Neural cell (in vitro differentiated cells): ENCODE results near the gene CASP12.

Source experiments
- CTCF ChIP-seq: fragments of 450-650 bp; IDR thresholded peaks from 2 replicates; pipeline ENCODE4 v1.5.1; 2014; ENCODE audit warnings: antibody characterized with exemption, mild to moderate bottlenecking, moderate library complexity; ENCODE audit not compliant: poor library complexity, severe bottlenecking
- EP300 ChIP-seq: fragments of 450-650 bp; conservative IDR thresholded peaks from 2 replicates; pipeline ENCODE4 v1.6.1; 2014; ENCODE audit warnings: antibody characterized with exemption, mild to moderate bottlenecking, moderate library complexity; ENCODE audit not compliant: poor library complexity, severe bottlenecking
- EZH2 ChIP-seq: fragments of 200-600, 300-800 bp; shearing (Covaris generic), sonication (generic); IDR thresholded peaks from 2 replicates; pipeline ENCODE4 v1.6.1; 2014; ENCODE audit warnings: antibody characterized with exemption, low read length, borderline replicate concordance, mild to moderate bottlenecking; ENCODE audit not compliant: insufficient read depth, poor library complexity, severe bottlenecking
- MXI1 ChIP-seq: fragments of 450-650 bp; conservative IDR thresholded peaks from 2 replicates; pipeline ENCODE4 v1.6.1; 2014; ENCODE audit warnings: antibody characterized with exemption, mild to moderate bottlenecking; ENCODE audit not compliant: poor library complexity, severe bottlenecking
- POLR2AphosphoS5 ChIP-seq: IDR thresholded peaks from 2 replicates; pipeline ENCODE4 v1.6.1; 2012
- RAD21 ChIP-seq: fragments of 450-650 bp; conservative IDR thresholded peaks from 2 replicates; pipeline ENCODE4 v1.6.1; 2014; ENCODE audit warnings: antibody characterized with exemption, mild to moderate bottlenecking, moderate library complexity
- SMC3 ChIP-seq: fragments of 450-650 bp; conservative IDR thresholded peaks from 2 replicates; pipeline ENCODE4 v1.6.1; 2014; ENCODE audit warnings: antibody characterized with exemption, mild to moderate bottlenecking, moderate library complexity; ENCODE audit not compliant: poor library complexity
- TAF1 ChIP-seq: IDR thresholded peaks from 2 replicates; pipeline ENCODE4 v1.6.1; 2012; ENCODE audit warnings: low read depth
- TF ChIP-seq, protein P1 (sequence below): IDR thresholded peaks from 2 replicates; pipeline ENCODE4 v1.6.1; 2012; ENCODE audit warnings: borderline replicate concordance

GRCh38 chr11:104866815-104867214 lies 31.4 kb downstream of the CASP12 start:
- TF ChIP-seq SMC3 = no peak
- TF ChIP-seq CTCF = no peak
- no peak for TF ChIP-seq EZH2
- TF ChIP-seq, protein P1, sequence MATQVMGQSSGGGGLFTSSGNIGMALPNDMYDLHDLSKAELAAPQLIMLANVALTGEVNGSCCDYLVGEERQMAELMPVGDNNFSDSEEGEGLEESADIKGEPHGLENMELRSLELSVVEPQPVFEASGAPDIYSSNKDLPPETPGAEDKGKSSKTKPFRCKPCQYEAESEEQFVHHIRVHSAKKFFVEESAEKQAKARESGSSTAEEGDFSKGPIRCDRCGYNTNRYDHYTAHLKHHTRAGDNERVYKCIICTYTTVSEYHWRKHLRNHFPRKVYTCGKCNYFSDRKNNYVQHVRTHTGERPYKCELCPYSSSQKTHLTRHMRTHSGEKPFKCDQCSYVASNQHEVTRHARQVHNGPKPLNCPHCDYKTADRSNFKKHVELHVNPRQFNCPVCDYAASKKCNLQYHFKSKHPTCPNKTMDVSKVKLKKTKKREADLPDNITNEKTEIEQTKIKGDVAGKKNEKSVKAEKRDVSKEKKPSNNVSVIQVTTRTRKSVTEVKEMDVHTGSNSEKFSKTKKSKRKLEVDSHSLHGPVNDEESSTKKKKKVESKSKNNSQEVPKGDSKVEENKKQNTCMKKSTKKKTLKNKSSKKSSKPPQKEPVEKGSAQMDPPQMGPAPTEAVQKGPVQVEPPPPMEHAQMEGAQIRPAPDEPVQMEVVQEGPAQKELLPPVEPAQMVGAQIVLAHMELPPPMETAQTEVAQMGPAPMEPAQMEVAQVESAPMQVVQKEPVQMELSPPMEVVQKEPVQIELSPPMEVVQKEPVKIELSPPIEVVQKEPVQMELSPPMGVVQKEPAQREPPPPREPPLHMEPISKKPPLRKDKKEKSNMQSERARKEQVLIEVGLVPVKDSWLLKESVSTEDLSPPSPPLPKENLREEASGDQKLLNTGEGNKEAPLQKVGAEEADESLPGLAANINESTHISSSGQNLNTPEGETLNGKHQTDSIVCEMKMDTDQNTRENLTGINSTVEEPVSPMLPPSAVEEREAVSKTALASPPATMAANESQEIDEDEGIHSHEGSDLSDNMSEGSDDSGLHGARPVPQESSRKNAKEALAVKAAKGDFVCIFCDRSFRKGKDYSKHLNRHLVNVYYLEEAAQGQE = no peak
- no peak for TF ChIP-seq POLR2AphosphoS5
- no peak for TF ChIP-seq TAF1
- no peak for TF ChIP-seq EP300
- no peak for TF ChIP-seq MXI1
- TF ChIP-seq RAD21 = no peak
